Measurements from ENCODE around the gene PTEN.

- TF ChIP-seq CEBPB (IDR thresholded peaks at IDR 0.05) (no peak), TAF1 (IDR thresholded peaks at IDR 0.05; ENCODE audit: low read depth) (no peak), EP300 (IDR thresholded peaks at IDR 0.05; ENCODE audit: borderline replicate concordance) (no peak), YY1 (IDR thresholded peaks at IDR 0.05; ENCODE audit: low read depth) (no peak), RAD21 (IDR thresholded peaks at IDR 0.05; ENCODE audit: low read depth) (no peak), CREB1 (IDR thresholded peaks at IDR 0.05; ENCODE audit: low read depth) (no peak), FOXM1 (IDR thresholded peaks at IDR 0.05; ENCODE audit: borderline replicate concordance, low read depth) (no peak), TEAD4 (IDR thresholded peaks at IDR 0.05) (no peak), EGR1 (IDR thresholded peaks at IDR 0.05) (no peak), NFIC (IDR thresholded peaks at IDR 0.05) (no peak), ZBTB7A (IDR thresholded peaks at IDR 0.05; ENCODE audit: low read depth) (no peak)
- TF ChIP-seq, protein P1, sequence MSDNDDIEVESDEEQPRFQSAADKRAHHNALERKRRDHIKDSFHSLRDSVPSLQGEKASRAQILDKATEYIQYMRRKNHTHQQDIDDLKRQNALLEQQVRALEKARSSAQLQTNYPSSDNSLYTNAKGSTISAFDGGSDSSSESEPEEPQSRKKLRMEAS (IDR thresholded peaks at IDR 0.05): no peak
- TF ChIP-seq, protein P2, sequence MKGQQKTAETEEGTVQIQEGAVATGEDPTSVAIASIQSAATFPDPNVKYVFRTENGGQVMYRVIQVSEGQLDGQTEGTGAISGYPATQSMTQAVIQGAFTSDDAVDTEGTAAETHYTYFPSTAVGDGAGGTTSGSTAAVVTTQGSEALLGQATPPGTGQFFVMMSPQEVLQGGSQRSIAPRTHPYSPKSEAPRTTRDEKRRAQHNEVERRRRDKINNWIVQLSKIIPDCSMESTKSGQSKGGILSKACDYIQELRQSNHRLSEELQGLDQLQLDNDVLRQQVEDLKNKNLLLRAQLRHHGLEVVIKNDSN (IDR thresholded peaks at IDR 0.05): no peak
- TF ChIP-seq, protein P3, sequence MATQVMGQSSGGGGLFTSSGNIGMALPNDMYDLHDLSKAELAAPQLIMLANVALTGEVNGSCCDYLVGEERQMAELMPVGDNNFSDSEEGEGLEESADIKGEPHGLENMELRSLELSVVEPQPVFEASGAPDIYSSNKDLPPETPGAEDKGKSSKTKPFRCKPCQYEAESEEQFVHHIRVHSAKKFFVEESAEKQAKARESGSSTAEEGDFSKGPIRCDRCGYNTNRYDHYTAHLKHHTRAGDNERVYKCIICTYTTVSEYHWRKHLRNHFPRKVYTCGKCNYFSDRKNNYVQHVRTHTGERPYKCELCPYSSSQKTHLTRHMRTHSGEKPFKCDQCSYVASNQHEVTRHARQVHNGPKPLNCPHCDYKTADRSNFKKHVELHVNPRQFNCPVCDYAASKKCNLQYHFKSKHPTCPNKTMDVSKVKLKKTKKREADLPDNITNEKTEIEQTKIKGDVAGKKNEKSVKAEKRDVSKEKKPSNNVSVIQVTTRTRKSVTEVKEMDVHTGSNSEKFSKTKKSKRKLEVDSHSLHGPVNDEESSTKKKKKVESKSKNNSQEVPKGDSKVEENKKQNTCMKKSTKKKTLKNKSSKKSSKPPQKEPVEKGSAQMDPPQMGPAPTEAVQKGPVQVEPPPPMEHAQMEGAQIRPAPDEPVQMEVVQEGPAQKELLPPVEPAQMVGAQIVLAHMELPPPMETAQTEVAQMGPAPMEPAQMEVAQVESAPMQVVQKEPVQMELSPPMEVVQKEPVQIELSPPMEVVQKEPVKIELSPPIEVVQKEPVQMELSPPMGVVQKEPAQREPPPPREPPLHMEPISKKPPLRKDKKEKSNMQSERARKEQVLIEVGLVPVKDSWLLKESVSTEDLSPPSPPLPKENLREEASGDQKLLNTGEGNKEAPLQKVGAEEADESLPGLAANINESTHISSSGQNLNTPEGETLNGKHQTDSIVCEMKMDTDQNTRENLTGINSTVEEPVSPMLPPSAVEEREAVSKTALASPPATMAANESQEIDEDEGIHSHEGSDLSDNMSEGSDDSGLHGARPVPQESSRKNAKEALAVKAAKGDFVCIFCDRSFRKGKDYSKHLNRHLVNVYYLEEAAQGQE (IDR thresholded peaks at IDR 0.05; ENCODE audit: low read depth): no peak
Measured at GRCh38 chr10:87928996-87929395, 65.6 kb downstream of the PTEN start.
